IPS DF 6.9 (cell line): ENCODE results near the gene SERPINI1.

Experiments
- DNase-seq: peaks from one replicate; pipeline ENCODE4 v3.0.0-alpha.2; 2013; ENCODE audit warnings: low read depth, low spot score
- H3K27ac ChIP-seq: one replicate; pipeline ENCODE4 v1.5.1; 2013; ENCODE audit warnings: low read length, control low read depth
- H3K27me3 ChIP-seq: 2 replicates; pipeline ENCODE4 v1.6.1; 2013; ENCODE audit warnings: mild to moderate bottlenecking, low read length; ENCODE audit not compliant: control insufficient read depth, insufficient read depth
- H3K36me3 ChIP-seq: 2 replicates; pipeline ENCODE4 v1.6.1; 2013; ENCODE audit warnings: low read length; ENCODE audit not compliant: control insufficient read depth, insufficient read depth
- H3K4me1 ChIP-seq: 2 replicates; pipeline ENCODE4 v1.6.1; 2013; ENCODE audit warnings: low read length; ENCODE audit not compliant: control insufficient read depth, insufficient read depth
- H3K4me3 ChIP-seq: 2 replicates; pipeline ENCODE4 v1.5.1; 2013; ENCODE audit warnings: mild to moderate bottlenecking, low read length
- H3K9me3 ChIP-seq: 2 replicates; pipeline ENCODE4 v1.6.1; 2013; ENCODE audit warnings: low read length, inconsistent platforms; ENCODE audit not compliant: control insufficient read depth, insufficient read depth

The SERPINI1 gene

DNA sequence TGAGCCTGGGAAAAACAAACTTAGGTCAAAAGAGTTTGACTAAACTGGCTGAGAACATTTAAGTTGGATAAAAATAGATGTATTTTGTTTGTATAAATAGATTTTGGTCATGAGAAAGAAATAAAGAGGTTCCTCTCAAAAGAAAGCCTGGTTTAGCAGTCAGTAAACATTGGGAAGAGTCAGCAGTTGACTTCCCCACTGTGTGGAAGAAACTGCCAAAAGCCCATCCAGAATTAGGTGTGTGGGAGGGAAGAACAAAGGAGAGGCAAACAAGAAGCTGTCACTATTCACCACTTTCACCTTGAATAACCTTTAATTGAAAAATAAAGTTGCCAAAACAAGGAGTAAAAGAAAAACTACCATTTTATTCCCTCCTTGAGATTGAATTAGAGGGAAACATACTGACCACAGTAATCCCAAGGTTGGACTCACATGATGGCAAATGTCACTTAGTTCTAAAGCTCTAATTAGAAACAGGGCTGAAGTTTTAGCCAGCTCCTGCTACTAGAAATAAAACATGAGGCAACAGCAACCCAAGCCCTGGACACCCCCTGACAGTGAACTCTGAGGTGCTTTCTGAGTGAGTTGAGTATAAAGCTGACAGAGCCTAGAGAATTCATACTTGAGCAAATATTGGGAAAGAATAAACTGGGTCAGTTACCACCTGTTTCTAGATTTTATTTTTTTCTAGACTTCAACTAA lies 139.3 kb downstream of the SERPINI1 start:
- Histone ChIP-seq H3K27me3 (no peaks in the 10 kb centered on the region), H3K4me3 (no peak overlapping the region)

More for the DNA sequence above, 139.3 kb downstream of the SERPINI1 start:
- Histone ChIP-seq H3K4me1 (no peaks in the 10 kb centered on the region), H3K27ac (no peak overlapping the region), H3K36me3 (no peaks in the 10 kb centered on the region), H3K9me3 (no peaks in the 10 kb centered on the region)
- no peak for DNase-seq
